Right lobe of liver (tissue), 6 donors: Measurements from ENCODE around the gene ERFL. TPM values are rescaled to one million over a fixed set of nuclear protein-coding genes. Genes with fewer than 3 reads are reported as not detected.
A peak's percentile ranks its signal among the peaks of the same experiment; 100 is the strongest.

Source experiments
- ATAC-seq, 4 donors: fragments of 200-7000 bp; cut with Tn5 transposase; one replicate each; pipeline ENCODE4 v1.9.1; 2020; ENCODE audit warnings: mild to moderate bottlenecking in 4 of 4, moderate library complexity in 4 of 4
- DNase-seq, 3 donors: peaks; one replicate each; pipeline ENCODE4 v3.0.0-alpha.2; 2020
- H3K27ac ChIP-seq, 3 donors: fragments of 200-600 bp; one replicate each; pipeline ENCODE4 v1.8.0; 2022
- H3K27me3 ChIP-seq, 2 donors: fragments of 200-600 bp; one replicate each; pipeline ENCODE4 v1.8.0; 2022
- H3K36me3 ChIP-seq, 4 donors: fragments of 200-600 bp; sonication (generic) in 1 of 4; one replicate each; pipeline versions ENCODE4 v1.5.1 to v1.8.0; 2017 to 2022; ENCODE audit warnings: control low read depth in 1 of 4
- H3K4me1 ChIP-seq, 4 donors: fragments of 200-600 bp; sonication (generic) in 1 of 4; one replicate each; pipeline versions ENCODE4 v1.5.1 to v1.8.0; 2017 to 2022; ENCODE audit warnings: control low read depth in 1 of 4
- H3K4me3 ChIP-seq, 3 donors: fragments of 200-600 bp; one replicate each; pipeline ENCODE4 v1.8.0; 2022
- H3K9me3 ChIP-seq, 4 donors: fragments of 200-600 bp; sonication (generic) in 1 of 4; one replicate each; pipeline versions ENCODE4 v1.5.1 to v1.8.0; 2017 to 2022; ENCODE audit warnings: control low read depth in 1 of 4
- CTCF ChIP-seq, 4 donors: fragments of 200-600 bp in 3 of 4; fragments of 450-650 bp in 1 of 4; IDR thresholded peaks; one replicate each; pipeline versions ENCODE4 v1.5.1 to v1.8.0; 2016 to 2022; ENCODE audit warnings: antibody characterized with exemption in 4 of 4, mild to moderate bottlenecking in 2 of 4
- POLR2A ChIP-seq: fragments of 450-650 bp; IDR thresholded peaks from one replicate; pipeline ENCODE4 v1.6.1; 2017; ENCODE audit warnings: antibody characterized with exemption, mild to moderate bottlenecking
- WGBS: methylation state at CpG from one replicate; pipeline ENCODE4 v1.1.6; 2018; ENCODE audit warnings: low coverage, low lambda C conversion rate; ENCODE audit not compliant: insufficient coverage; ENCODE audit errors: missing lambda C conversion rate; 5-methylcytosine and 5-hydroxymethylcytosine counted together
- intact Hi-C, 2 donors: fragments of 100-400 bp; cut with DNase I; formaldehyde crosslinking; loops; one replicate each; pipeline versions ENCODE4 v1.11.2 to v1.14.1; 2022
- total RNA-seq, 6 experiments: library from RNA; depleted of rRNA in 2 of 6; stranded (reverse); fragments of >200 nt in 2 of 6; fragmentation: NEBNext Ultra II Directional in 3 of 6; extraction: Animal tissue kit (Norgen Biotek cat#: 25700) in 3 of 6; gene quantifications; one replicate each; pipeline versions ENCODE4 v1.1.0 to v1.2.4, GENCODE V29; 2016 to 2023
- donor health status: DM: no; HTN: yes; CAD: no.
- donor health status: DM: no; HTN: no; CAD: no.
- donor health status: DM: no; HTN: no; CAD: no.
- donor health status: DM: no; HTN: yes; CAD: no.
- donor health status: DM: no; HTN: yes; CAD: no.

The ERFL gene
- total RNA-seq, 6 experiments from 2014 or later, result not detected

GRCh38 chr19:41936961-41937360 lies 8.7 kb upstream of the ERFL start:
- Histone ChIP-seq H3K27me3 (peaks cover 0 to 9% of the 10 kb centered on the region in 2 donors), H3K4me3 (no peak overlapping the region), H3K4me1 (peaks cover 0 to 6% (median 0%) of the 10 kb centered on the region in 4 donors), H3K36me3 (no peaks in the 10 kb centered on the region), H3K9me3 (no peaks in the 10 kb centered on the region), H3K27ac (no peak overlapping the region)
- WGBS, result 77% methylated on average over 5 of the region's 15 CpGs
- TF ChIP-seq CTCF (IDR thresholded peaks at IDR 0.05) (no peak), POLR2A (no peak)
- intact Hi-C loops, result loop anchor here in 1 of 2 donors (10.0 kb wide), 1 partner anchor 62 kb away; the partner anchor contains the start of gene CD79A
- peak in 1 of 4 donors; percentile 8 for ATAC-seq
- DNase-seq, result no peak

GRCh38 chr19:41936416-41936850 lies 8.2 kb upstream of the ERFL start:
- TF ChIP-seq POLR2A (no peak), CTCF (IDR thresholded peaks at IDR 0.05) (no peak)
- DNase-seq (no peak), ATAC-seq (no peak)
- WGBS, result 82% methylated on average over 6 of the region's 8 CpGs
- Histone ChIP-seq H3K9me3 (no peaks in the 10 kb centered on the region), H3K4me1 (peaks cover 0 to 6% (median 0%) of the 10 kb centered on the region in 4 donors), H3K36me3 (no peaks in the 10 kb centered on the region), H3K4me3 (no peak overlapping the region), H3K27ac (no peak overlapping the region), H3K27me3 (peaks cover under 1 to 9% of the 10 kb centered on the region in 2 donors)
- intact Hi-C loops, result loop anchor here in 1 of 2 donors (10.0 kb wide), 1 partner anchor 62 kb away; the partner anchor contains the start of gene CD79A

- DNase-seq, result no peak
- ATAC-seq, result no peak
- Histone ChIP-seq H3K36me3 (no peaks in the 10 kb centered on the region), H3K4me1 (peaks cover 0 to 5% (median 0%) of the 10 kb centered on the region in 4 donors), H3K27me3 (peaks cover 4 to 5% of the 10 kb centered on the region in 2 donors), H3K27ac (no peak overlapping the region), H3K4me3 (no peak overlapping the region), H3K9me3 (no peaks in the 10 kb centered on the region)
- 17% methylated on average over 21 of the region's 26 CpGs for WGBS
- TF ChIP-seq POLR2A (no peak), CTCF (IDR thresholded peaks at IDR 0.05) (no peak)
- intact Hi-C loops, result loop anchor here in 1 of 2 donors (10.0 kb wide), 1 partner anchor 61 kb away; the partner anchor contains the start of gene CD79A
Observed at GRCh38 chr19:41935760-41936415, 7.6 kb upstream of the ERFL start.

GRCh38 chr19:41934849-41935374 lies 6.7 kb upstream of the ERFL start:
- Histone ChIP-seq H3K4me1 (no peaks in the 10 kb centered on the region), H3K4me3 (no peak overlapping the region), H3K9me3 (no peaks in the 10 kb centered on the region), H3K27me3 (peaks cover 4 to 11% of the 10 kb centered on the region in 2 donors), H3K36me3 (no peaks in the 10 kb centered on the region), H3K27ac (no peak overlapping the region)
- ATAC-seq, result peak; percentile 62 to 87 (median 82)
- intact Hi-C loops, result loop anchor here in 1 of 2 donors (10.0 kb wide), 1 partner anchor 60 kb away; the partner anchor contains the start of gene CD79A
- WGBS, result 10% methylated on average over 6 of the region's 7 CpGs
- TF ChIP-seq POLR2A (no peak), CTCF (IDR thresholded peaks at IDR 0.05) (peak; percentile 63 to 80 (median 72))
- peak in 2 of 3 donors; percentile 64 to 68 for DNase-seq
